Cerebellar nuclear complex (tissue), 1 donor: ENCODE measurements around the gene SLC30A1.
"Not testable (repeated sequence)": the region's sequence is repeated elsewhere in the genome, so short reads cannot be mapped to it uniquely, and the experiment has no call there.

Experiments
- DNase-seq, 2 experiments: peaks; one replicate each; lab custom pipeline; 2025; lab: John Stamatoyannopoulos, UW

The SLC30A1 gene

GRCh38 chr1:211578640-211579439 is at the start of gene SLC30A1:
SLC30A1 (minus strand) TSS chr1:211579161; CDS start chr1:211578612, 549 bp downstream.
- peak; percentile 78 to 97 for DNase-seq

- no peak for DNase-seq
These were observed 49.5 kb upstream of the SLC30A1 start for GRCh38 chr1:211628417-211628816.

DNA sequence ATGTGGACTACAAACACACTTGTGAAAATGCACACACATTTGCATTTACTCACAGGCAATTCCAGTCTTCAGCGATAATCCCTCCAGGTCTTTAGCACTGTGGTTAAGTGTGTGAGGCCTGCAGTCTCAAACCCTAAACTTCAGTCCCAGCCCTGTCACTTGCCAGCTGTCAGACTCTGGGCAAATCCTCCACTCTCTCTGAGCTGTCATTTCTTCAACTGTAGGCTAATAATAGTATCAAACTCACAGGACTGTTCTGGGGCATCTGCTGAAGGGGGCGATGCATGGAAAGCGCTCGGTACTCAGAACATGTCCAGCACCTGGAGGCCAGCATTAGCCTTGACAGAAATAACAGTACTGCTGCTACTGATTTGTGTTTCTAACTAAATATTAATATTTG is 48.3 kb upstream of the SLC30A1 start:
- DNase-seq, result no peak

- DNase-seq, result not testable (repeated sequence)
These were observed 46.9 kb upstream of the SLC30A1 start for GRCh38 chr1:211625866-211626265.

DNA sequence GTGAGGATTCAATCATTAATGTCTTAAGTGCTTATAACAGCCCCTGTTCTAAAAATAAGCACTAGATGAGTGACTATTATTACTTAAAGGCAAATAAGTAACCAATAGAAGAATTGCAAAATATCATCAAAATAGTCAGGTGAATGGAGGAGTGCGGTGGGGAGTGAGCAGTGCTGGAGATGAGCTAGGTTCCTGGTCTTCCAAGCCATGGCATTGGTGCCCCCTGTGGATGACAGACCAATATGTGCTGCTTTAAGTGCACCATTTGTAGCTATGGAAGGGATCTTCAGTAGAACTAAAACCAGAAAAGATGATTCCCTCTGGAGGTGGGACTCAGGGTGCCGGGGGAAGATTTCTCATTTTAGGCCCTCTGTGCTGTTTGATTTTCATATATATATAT is 46.1 kb upstream of the SLC30A1 start:
- no peak for DNase-seq

DNA sequence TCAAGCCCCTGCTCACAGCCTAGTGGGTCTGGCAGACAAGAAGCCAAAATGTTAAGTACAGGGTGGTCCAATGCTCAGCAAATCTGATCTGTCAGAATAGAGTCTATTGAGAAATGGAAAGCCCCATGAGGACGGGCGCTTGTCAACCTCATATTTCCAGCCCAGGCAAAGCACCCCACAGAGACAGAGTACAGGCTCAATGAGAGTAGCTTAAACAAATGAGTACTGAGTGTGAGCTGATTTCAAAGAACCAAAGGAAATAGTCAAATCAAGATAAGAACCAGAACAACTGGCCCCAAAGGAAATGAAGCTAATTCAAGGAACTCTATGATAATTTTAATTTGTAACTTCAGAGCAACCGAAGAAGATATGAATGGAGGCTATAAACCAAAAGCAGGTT is 44.6 kb upstream of the SLC30A1 start:
- no peak for DNase-seq

- DNase-seq, result no peak
These were observed 42.7 kb upstream of the SLC30A1 start for GRCh38 chr1:211621447-211622198.

- no peak for DNase-seq
These were observed 41.1 kb upstream of the SLC30A1 start for GRCh38 chr1:211620097-211620496.

- DNase-seq, result no peak
These were observed 40.4 kb upstream of the SLC30A1 start for GRCh38 chr1:211619033-211619996.

GRCh38 chr1:211616965-211617297 is 38.0 kb upstream of the SLC30A1 start:
- DNase-seq, result no peak

DNA sequence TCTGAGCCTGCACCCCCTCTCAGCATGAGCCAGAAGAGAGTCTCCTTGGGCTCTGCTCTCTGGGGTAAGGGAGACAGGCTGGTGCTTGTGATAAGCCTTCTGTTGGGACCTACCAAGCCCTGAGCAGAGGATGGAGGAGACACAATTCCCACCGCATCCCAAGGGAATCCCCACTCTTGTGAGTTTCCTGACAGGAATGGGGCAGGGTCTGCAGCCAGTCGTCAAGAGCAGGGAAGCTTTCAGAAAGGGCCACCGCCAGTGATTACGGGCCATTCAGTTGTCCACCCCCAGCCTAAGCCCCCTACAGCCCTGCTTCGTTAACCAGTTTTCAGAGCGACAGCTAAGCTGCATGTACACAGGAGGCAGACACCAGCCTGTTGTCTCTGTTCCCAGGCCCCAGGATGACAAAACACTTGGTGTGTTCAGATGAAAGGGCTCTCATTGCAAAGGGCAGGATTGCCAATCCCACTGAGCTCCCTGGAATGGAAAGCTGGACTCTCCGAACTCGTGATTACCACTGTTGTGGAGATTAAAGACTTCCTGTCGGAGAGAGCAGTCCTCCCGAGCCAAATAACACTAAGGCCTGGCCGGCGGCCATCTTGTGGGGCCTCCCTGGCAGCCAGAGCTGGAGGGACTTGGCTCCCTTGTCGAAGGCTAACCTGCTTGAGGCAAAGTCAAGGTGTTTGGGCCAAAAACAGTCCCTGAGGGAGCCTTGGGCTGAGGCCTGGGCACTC is 37.4 kb upstream of the SLC30A1 start:
- peak; percentile 41 to 81 for DNase-seq

- no peak for DNase-seq
These were observed 35.7 kb upstream of the SLC30A1 start for GRCh38 chr1:211614615-211615014.

- no peak for DNase-seq
These were observed 35.0 kb upstream of the SLC30A1 start for GRCh38 chr1:211613951-211614350.

DNA sequence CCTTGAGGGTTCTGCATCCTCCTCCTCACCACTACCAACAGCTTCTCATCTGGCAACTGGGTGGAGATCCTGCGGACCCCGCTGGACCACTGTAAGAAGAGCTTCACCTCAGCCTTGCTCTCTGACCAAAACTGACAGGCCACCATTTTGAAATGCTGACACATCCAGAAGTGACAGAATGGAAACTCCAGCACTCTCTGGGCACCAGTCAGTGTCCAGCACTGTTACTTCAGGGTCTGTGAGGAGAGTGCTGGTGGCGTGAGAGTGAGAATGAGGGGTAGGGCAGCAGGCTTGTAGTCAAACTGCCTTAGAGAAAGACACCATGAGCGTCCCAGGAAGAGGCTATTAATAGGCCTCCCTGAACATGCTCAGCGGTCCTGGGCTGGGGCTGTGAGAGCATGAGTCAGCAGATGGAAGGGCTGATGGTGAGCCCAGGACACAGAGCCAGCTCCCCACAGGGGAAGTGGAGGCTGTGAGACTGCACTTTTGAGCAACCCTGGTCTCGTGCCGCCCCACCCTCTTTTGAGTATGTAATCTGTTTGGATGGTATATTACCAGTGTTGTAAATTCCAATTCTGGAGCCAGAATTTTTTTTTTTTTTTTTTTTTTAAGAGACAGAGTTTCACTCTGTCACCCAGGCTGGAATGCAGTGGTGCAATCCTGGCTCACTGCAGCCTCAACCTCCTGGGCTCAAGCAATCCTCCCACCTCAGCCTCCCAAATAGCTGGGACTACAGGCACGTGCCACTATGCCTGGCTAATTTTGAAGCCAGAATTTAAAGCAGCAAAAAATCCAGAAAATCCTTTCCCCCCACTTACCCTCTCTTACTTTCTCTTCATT is 34.4 kb upstream of the SLC30A1 start:
- no peak for DNase-seq

GRCh38 chr1:211612786-211613107 is 33.8 kb upstream of the SLC30A1 start:
- no peak for DNase-seq

DNA sequence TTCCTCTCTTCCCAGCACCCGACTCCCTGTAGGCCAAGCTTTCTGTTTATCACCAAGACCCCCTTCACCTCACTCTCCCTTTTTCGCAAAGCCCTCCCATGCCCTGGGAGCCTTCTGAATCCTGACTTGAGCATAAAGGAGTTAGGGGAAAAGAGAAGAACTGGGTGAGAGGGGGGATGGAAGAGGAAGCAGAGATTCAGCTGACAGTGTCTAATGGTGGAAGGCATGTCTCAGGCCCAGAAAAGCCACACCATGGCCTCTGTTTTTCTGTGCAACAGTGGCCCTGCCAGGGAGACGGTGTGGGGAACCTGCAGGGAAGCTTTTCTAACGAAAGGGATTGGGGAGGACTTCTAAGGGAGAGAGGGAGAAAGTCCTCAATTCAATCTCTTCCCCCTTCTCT is 32.9 kb upstream of the SLC30A1 start:
- no peak for DNase-seq

DNA sequence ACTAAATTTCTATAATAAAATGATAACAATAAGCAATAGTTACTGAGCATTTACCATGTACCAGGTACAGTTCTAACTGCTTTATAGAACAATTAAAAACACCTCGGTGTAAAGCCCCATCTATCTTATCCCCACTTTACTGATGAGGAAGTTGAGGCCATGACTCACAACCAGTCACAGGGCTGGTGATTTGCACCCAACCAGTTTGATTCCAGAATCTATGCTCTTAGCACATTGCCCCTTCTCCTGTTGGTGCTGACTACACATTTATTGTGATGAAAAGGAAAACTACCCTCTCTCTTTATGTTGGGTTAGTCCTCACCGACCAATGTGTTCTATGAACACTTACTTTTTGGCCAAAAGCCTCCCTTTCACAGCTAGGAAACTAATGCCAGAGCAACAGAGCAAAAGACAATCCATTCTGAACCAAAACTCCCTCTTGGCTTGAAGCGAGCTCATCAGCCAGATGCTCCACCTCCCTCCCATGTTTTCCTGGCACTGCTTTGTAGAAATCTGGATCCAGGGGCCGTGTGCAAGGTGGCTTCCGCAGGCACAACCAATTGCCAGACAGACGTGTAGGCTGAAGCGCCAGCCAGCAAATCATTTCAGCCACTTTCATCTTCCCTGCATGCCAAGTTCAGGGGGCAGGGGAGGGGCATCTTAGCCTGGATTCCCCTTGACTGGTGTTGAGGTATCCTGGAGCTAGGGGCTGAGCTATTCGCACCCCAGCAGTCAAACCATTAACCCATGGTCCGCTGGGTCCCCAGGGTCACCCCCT is 32.0 kb upstream of the SLC30A1 start:
- DNase-seq, result no peak

DNA sequence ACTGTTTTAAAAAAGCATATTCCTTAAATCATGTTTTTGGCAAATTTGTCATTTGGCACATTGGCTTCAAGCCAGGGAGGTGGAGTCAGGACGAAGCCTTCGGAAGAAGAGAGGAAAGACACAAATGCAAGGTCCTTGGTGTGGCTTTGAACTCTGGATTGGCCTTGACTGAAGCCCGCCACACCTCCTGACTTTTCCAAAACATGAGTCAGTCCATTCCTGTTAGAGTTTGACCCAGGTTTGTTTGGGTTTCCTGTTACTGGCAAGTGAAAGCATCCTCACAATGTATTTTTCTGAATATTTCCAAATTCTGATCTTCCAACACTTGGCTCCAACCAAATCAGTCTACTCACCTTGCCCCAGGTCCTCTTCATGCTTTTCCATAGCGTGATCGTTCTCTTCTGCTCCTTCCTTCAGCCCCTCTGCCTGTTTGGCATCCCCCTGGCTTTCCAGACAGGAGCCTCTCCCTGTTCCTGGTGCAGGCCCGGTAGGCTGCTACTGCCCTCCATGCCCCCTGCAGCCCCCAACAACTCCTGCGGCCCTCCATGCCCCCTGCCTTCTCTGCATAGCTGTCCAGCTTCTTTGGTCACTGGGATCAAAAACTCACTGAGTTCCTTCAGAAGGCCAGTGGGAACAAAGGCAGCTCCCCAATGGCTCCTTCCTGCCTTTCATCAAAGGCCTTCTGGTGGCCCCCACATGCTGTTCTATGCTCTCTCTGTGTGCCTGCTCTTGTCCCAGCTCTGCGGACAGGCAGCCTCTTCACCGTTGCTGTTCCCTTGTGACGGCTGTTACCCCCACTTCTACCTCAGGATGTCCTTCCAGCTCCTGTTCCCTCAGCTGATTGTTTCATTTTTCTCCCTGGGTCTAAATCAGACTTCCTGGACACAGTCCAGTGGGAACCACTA is 30.4 kb upstream of the SLC30A1 start:
- no peak for DNase-seq
